Subcutaneous abdominal adipose tissue (tissue), 5 donors: Measurements from ENCODE around the gene AMZ2.
"Not testable (repeated sequence)": the region's sequence is repeated elsewhere in the genome, so short reads cannot be mapped to it uniquely, and the experiment has no call there.

ENCODE experiments used
- H3K27ac ChIP-seq: one replicate; pipeline ENCODE4 v1.7.0; 2013; ENCODE audit warnings: low read depth, mild to moderate bottlenecking, inconsistent platforms, low read length, moderate library complexity
- H3K27me3 ChIP-seq, 5 donors: one replicate each; pipeline ENCODE4 v1.7.0; 2013; ENCODE audit warnings: low read length in 5 of 5, inconsistent platforms in 1 of 5; ENCODE audit not compliant: control insufficient read depth in 5 of 5, insufficient read depth in 4 of 5
- H3K36me3 ChIP-seq, 5 donors: one replicate each; pipeline ENCODE4 v1.7.0; 2013; ENCODE audit warnings: low read length in 5 of 5; ENCODE audit not compliant: control insufficient read depth in 5 of 5, insufficient read depth in 5 of 5
- H3K4me1 ChIP-seq, 5 donors: one replicate each; pipeline ENCODE4 v1.7.0; 2013; ENCODE audit warnings: low read length in 5 of 5, mild to moderate bottlenecking in 3 of 5, moderate library complexity in 1 of 5; ENCODE audit not compliant: control insufficient read depth in 5 of 5, insufficient read depth in 5 of 5
- H3K4me3 ChIP-seq, 5 donors: one replicate each; pipeline ENCODE4 v1.7.0; 2013; ENCODE audit warnings: low read length in 5 of 5, low read depth in 1 of 5
- H3K9ac ChIP-seq, 5 donors: one replicate each; pipeline ENCODE4 v1.7.0; 2013; ENCODE audit warnings: low read length in 5 of 5, mild to moderate bottlenecking in 4 of 5, moderate library complexity in 3 of 5
- H3K9me3 ChIP-seq, 5 donors: one replicate each; pipeline ENCODE4 v1.7.0; 2013; ENCODE audit warnings: low read length in 5 of 5; ENCODE audit not compliant: control insufficient read depth in 5 of 5
- donor health status: healthy.
- donor health status: healthy.
- donor health status: healthy.
- donor health status: healthy.
- donor health status: healthy.

The AMZ2 gene

DNA sequence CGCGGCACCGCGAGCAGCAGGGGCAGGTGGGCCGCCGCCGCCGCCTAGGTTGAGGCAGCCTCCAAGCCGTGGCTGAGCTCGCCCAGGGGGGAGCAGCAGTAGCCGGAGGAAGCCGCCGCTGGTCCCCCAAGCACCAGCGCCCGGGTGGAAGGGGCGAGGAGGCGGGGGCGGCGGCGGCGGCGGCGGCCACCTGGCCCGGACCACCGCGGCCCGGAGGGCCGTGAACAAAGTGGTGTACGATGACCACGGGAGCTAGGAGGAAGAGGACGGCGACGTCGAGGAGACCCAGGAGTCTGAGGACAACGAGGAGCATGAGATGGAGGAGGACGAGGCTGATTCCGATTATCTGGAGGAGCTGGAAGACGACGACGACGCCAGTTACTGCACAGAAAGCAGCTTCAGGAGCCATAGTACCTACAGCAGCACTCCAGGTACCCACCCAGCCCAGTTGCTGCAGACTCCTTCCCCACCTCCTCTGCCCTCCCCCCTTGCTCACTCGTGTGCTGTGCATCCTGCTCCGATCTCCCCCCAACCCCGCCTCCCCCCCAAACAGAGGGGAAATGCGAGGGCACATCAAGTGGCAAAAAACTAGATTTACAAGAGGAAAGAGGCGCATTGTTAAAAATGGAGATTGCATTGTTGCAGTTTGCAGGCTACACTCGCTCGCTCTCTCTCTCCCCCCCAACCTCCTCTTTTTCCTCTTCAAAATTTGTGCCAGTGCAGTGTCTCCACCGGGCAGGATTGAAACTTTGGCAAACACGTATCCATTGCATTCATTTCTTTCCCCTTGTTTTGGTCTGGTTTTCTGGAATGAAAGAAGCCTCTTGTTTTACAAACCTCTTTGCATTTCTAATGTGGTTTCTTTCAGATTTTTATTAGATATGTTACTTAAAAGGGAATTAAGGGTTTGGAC is 41.8 kb upstream of the AMZ2 start:
- peaks cover 0 to 20% (median 17%) of the 10 kb centered on the region in 5 donors for H3K4me1 ChIP-seq
- H3K36me3 ChIP-seq, result peaks cover 0 to 6% (median 3%) of the 10 kb centered on the region in 5 donors
- H3K4me3 ChIP-seq, result peak overlapping the region; percentile 64 to 95 (median 80)
- H3K9ac ChIP-seq, result peak overlapping the region in 4 of 5 donors; percentile 30 to 74 (median 51)
- H3K9me3 ChIP-seq, result no peaks in the 10 kb centered on the region
- no peaks in the 10 kb centered on the region for H3K27me3 ChIP-seq
- H3K27ac ChIP-seq, result peak overlapping the region; percentile 9

DNA sequence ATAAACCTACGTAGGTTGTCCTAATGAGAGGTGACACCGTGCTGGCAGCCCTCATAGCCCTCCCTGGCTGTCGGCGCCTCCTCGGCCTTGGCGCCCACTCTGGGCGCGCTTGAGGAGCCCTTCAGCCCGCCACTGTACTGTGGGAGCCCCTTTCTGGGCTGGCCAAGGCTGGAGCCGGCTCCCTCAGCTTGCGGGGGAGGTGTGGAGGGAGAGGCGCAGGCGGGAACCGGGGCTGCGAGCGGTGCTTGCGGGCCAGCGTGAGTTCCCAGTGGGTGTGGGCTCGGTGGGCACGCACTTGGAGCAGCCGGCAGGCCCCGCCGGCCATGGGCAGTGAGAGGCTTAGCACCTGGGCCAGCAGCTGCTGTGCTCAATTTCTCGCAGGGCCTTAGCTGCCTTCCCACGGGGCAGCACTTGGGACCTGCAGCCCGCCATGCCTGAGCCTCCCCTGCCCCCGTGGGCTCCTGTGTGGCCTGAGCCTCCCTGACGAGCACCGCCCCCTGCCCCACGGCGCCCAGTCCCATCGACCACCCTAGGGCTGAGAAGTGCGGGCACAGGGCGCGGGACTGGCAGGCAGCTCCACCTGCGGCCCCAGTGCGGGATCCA is 40.1 kb upstream of the AMZ2 start:
- Histone ChIP-seq H3K4me1 (peaks cover 0 to 20% (median 16%) of the 10 kb centered on the region in 5 donors), H3K9me3 (no peaks in the 10 kb centered on the region), H3K9ac (no peak overlapping the region), H3K36me3 (peaks cover 0 to 6% (median 3%) of the 10 kb centered on the region in 5 donors), H3K27me3 (no peaks in the 10 kb centered on the region), H3K27ac (no peak overlapping the region), H3K4me3 (no peak overlapping the region)

DNA sequence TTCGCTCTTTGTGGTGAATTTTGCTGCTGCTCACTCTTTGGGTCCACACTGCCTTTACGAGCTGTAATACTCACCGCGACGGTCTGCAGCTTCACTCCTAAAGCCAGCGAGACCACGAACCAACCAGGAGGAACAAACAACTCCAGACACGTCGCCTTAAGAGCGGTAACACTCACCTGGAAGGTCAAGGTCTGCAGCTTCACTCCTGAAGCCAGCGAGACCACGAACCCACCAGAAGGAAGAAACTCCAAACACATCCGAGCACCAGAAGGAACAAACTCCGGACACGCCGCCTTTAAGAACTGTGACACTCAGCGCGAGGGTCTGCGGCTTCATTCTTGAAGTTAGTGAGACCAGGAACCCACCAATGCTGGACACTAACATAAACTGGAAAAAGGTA is 39.2 kb upstream of the AMZ2 start:
- H3K27ac ChIP-seq, H3K9me3 ChIP-seq, H3K36me3 ChIP-seq, H3K27me3 ChIP-seq, H3K4me3 ChIP-seq, H3K9ac ChIP-seq: not testable (repeated sequence)
- H3K4me1 ChIP-seq, result peaks cover 0 to 20% (median 16%) of the 10 kb centered on the region in 5 donors

DNA sequence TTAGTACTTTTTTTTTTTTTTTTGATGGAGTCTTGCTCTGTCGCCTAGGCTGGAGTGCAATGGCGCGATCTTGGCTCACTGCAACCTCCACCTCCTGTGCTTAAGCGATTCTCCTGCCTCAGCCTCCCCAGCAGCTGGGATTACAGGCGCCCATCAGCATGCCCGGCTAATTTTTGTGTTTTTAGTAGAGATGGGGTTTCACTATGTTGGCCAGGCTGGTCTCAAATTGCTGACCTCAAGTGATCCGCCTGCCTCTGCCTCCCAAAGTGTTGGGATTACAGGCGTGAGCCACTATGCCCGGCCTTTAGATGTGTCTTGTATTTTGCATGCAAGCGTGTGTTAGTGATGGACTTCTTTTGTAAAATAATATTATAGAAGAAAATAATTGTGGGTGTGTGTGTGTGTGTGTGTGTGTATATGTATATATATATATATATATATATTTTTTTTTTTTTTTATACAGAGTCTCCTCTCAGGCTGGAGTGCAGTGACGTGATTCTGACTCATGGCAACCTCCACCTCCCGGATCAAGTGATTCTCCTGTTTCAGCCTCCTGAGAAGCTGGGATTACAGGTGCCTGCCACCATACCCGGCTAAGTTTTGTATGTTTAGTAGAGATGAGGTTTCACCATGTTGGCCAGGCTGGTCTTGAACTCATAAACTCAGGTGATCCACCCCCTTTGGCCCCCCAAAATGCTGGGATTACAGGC is 38.5 kb upstream of the AMZ2 start:
- not testable (repeated sequence) for H3K9me3 ChIP-seq, H3K27ac ChIP-seq, H3K4me3 ChIP-seq, H3K36me3 ChIP-seq, H3K9ac ChIP-seq, H3K27me3 ChIP-seq
- H3K4me1 ChIP-seq, result peaks cover 0 to 20% (median 16%) of the 10 kb centered on the region in 5 donors

DNA sequence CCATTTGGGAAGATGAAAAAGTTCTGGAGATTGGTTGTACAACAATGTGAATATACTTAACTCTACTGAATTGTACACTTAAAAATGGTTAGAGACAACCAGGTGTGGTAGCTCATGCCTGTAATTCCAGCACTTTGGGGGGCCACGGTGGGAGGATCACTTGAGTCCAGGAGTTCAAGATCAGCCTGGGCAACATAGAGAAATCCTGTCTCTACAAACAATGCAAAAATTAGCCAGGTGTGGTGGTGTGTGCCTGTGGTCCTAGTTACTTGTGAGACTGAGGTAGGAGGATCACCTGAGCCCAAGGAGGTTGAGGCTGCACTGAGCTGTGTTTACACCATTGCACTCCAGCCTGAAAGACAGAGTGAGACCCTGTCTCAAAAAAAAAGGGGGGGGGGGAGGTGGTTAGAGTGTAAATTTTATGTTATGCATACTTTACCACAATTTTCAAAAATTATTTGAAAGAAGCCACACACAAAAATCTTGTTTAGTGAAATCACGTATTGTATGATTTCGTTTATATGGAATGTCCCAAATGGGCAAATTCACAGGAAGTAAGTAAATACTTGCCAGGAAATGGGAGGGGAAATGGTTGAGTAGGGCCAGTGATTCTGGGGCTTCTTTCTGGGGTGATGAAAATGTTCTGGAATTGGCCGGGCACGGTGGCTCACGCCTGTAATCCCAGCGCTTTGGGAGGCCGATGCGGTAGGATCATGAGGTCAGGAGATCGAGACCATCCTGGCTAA is 37.1 kb upstream of the AMZ2 start:
- H3K4me3 ChIP-seq, result no peak overlapping the region
- no peak overlapping the region for H3K9ac ChIP-seq
- H3K36me3 ChIP-seq, result peaks cover 0 to 6% (median 3%) of the 10 kb centered on the region in 5 donors
- H3K27ac ChIP-seq, result no peak overlapping the region
- peaks cover 0 to 14% (median 11%) of the 10 kb centered on the region in 5 donors for H3K4me1 ChIP-seq
- no peaks in the 10 kb centered on the region for H3K9me3 ChIP-seq
- no peaks in the 10 kb centered on the region for H3K27me3 ChIP-seq

DNA sequence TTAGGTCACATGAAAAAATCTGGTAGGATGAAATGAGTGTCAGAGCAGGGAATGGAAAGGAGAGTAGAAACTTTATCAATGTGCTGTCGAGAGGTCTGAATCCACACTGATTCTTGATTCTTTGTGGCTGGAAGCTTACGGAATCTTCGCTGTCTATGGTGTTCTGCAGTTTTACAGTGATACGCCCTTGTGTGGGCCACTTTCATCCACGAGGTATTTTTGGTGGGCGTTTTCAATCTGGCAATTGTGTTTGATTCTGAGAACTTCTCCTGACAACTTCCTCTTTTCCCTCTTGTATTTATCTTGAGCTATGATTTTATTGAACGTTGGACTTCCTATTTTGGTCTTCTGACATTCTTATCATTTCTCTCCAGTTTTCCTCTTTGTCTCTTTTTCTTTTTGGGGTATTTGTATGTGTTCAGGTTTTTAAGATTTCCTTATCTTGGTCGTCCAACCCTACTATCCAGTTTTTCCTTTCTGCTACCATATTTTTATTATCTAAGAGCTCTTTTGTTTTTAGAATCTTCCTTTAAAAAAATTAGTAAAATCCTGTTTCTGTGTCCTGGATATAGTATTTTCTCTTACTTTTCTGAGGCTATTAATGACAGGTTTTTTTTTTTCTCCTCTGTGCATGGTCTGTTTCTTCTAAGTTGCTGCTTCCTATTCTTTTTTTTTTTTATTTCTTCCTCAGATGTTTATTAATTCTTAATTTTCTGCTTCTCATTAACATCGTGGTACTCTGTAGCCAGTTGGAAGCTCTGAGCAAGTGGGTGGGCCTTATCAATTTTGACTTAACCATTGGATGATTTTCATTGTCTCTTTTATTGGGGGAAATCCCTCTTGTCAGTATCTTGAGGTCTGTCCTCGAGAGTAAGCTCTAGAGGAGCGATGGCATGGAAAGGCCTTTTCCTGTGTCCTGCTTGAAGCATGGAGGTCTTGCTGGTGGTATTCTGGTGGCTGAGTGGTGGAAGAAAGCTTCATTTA is 34.1 kb upstream of the AMZ2 start:
- H3K27me3 ChIP-seq, H3K4me1 ChIP-seq, H3K36me3 ChIP-seq, H3K9ac ChIP-seq, H3K9me3 ChIP-seq, H3K4me3 ChIP-seq, H3K27ac ChIP-seq: not testable (repeated sequence)

DNA sequence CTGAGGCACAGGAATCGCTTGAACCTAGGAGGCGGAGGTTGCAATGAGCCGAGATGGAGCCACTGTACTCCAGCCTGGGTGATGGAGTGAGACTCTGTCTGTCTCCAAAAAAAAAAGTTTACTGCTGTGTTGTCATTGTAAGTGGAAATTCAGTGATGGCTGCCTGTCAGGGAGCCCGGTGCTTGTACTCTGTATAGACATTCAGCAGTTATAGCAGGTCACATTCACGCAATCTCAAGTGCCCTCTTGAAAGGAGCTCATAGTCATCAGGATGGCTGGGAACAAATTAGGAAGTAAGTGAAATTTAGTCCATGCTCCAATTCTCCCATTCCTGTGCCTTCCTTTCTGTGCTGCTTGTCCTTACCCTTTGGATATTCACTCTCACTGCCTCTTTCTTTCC is 32.4 kb upstream of the AMZ2 start:
- not testable (repeated sequence) for H3K36me3 ChIP-seq, H3K4me1 ChIP-seq, H3K9ac ChIP-seq, H3K9me3 ChIP-seq, H3K27ac ChIP-seq, H3K4me3 ChIP-seq, H3K27me3 ChIP-seq

DNA sequence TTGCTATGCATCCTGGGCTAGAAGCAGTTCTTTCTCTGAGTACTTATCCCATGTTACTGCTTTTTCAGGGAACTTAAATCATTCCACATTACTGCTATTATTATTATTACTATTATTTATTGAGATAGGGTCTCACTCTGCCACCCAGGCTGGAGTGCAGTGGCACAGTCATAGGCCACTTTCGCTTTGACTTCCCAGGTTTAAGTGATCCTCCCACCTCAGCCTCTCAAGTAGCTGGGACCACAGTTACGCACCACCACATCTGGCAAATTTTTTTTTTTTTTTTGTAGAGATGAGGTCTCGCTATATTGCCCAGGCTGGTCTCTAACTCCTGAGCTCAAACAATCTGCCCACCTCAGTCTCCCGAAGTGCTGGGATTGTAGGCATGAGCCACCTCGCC is 28.4 kb upstream of the AMZ2 start:
- H3K27ac ChIP-seq, H3K36me3 ChIP-seq, H3K4me1 ChIP-seq, H3K9me3 ChIP-seq, H3K27me3 ChIP-seq, H3K4me3 ChIP-seq, H3K9ac ChIP-seq: not testable (repeated sequence)

DNA sequence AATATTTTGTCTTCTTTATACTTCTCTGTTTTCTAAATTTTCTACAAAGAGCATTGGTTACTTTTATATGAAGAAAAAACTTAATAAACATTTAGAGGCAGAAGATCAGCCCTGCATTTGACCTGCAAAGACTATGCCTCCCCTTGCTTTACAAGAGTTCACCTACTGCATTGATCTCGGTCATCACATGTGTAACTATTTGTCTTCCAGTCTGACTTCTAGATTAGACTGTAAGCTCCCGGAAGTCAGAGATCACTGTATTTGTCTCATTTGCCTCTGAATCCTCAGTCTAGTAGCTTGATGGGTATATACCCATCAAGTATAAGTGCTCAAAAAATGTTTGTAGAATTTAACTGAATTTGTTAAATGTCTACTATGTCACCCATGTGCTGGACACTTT is 27.7 kb upstream of the AMZ2 start:
- not testable (repeated sequence) for H3K4me3 ChIP-seq, H3K4me1 ChIP-seq, H3K27me3 ChIP-seq, H3K9me3 ChIP-seq, H3K9ac ChIP-seq, H3K36me3 ChIP-seq, H3K27ac ChIP-seq
